Right ventricle myocardium superior (tissue), 1 donor: ENCODE results near the gene ADGRE1. TPM values are rescaled to one million over a fixed set of nuclear protein-coding genes. Genes with fewer than 3 reads are reported as not detected.

ENCODE experiments used
- ATAC-seq: fragments of 200-7000 bp; cut with Tn5 transposase; one replicate; pipeline ENCODE4 v1.9.1; 2020; ENCODE audit warnings: mild to moderate bottlenecking; ENCODE audit not compliant: poor library complexity
- DNase-seq: peaks from one replicate; pipeline ENCODE4 v3.0.0-alpha.2; 2020
- intact Hi-C: fragments of 100-400 bp; cut with DNase I; formaldehyde crosslinking; loops from one replicate; pipeline ENCODE4 v1.11.2; 2022
- long read RNA-seq: library from polyadenylated mRNA; unstranded; transcript quantifications from one replicate; pipeline ENCODE4 v2.0.0, GENCODE V29; 2021
- total RNA-seq: library from RNA; stranded (reverse); fragmentation: NEBNext Ultra II Directional; extraction: Animal tissue kit (Norgen Biotek cat#: 25700); gene quantifications from one replicate; pipeline ENCODE4 v1.2.1, GENCODE V29; 2021
- donor health status: DM: no; HTN: yes; CAD: no; lungs with severe emphysema.

ADGRE1 gene, protein sequence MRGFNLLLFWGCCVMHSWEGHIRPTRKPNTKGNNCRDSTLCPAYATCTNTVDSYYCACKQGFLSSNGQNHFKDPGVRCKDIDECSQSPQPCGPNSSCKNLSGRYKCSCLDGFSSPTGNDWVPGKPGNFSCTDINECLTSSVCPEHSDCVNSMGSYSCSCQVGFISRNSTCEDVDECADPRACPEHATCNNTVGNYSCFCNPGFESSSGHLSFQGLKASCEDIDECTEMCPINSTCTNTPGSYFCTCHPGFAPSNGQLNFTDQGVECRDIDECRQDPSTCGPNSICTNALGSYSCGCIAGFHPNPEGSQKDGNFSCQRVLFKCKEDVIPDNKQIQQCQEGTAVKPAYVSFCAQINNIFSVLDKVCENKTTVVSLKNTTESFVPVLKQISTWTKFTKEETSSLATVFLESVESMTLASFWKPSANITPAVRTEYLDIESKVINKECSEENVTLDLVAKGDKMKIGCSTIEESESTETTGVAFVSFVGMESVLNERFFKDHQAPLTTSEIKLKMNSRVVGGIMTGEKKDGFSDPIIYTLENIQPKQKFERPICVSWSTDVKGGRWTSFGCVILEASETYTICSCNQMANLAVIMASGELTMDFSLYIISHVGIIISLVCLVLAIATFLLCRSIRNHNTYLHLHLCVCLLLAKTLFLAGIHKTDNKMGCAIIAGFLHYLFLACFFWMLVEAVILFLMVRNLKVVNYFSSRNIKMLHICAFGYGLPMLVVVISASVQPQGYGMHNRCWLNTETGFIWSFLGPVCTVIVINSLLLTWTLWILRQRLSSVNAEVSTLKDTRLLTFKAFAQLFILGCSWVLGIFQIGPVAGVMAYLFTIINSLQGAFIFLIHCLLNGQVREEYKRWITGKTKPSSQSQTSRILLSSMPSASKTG
- 0.24 TPM for total RNA-seq
- long read RNA-seq: 0 reads

DNA sequence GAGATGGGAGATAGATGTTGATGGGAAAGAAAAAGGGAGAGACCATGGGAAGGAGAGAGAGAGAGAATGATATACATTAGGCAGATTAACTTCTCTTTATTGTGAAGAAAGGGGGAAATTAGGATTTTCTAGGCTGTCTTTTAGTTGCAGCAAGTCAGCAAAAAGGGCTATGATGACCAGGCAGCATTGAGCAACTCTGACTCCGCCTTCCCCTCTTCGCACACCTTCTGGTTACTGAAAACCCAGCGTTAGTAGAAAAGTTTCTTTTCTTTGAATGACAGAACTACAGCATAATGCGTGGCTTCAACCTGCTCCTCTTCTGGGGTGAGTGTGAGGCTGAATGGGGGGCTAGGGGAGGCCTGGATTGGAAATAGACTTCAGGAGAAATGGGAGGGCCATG lies at the start of gene ADGRE1:
TSS of gene ADGRE1 (plus strand) at position 264 of the 400 bp plus-strand sequence. CDS start at position 294, 30 bp downstream.
- intact Hi-C loops: no loop called here
- peak; percentile 50 for DNase-seq
- ATAC-seq: peak; percentile 39

DNA sequence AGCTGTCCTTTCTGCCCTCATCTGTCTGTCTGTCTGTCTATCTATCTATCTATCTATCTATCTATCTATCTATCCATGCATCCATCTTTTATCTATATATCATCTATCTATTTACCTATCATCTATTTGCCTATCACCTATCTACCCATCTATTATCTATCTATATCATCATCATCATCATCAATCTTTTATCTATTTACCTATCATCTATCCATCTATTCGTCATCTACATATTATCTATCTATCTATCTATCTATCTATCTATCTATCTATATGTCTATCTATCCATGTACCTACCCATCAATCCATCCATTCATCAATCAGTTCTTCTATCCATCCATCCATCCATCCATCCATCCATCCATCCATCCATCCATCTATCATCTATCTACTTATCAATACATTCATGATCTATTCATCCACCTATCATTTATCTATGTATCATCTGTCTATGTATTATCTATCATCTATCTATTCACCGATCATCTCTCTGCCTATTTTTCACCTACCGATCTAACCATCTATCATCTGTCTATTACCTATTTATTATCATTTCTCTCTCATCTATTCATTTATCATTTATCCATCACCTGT lies 49.2 kb upstream of the ADGRE1 start:
- ATAC-seq (no peak), DNase-seq (no peak)
- intact Hi-C loops: no loop called here

DNA sequence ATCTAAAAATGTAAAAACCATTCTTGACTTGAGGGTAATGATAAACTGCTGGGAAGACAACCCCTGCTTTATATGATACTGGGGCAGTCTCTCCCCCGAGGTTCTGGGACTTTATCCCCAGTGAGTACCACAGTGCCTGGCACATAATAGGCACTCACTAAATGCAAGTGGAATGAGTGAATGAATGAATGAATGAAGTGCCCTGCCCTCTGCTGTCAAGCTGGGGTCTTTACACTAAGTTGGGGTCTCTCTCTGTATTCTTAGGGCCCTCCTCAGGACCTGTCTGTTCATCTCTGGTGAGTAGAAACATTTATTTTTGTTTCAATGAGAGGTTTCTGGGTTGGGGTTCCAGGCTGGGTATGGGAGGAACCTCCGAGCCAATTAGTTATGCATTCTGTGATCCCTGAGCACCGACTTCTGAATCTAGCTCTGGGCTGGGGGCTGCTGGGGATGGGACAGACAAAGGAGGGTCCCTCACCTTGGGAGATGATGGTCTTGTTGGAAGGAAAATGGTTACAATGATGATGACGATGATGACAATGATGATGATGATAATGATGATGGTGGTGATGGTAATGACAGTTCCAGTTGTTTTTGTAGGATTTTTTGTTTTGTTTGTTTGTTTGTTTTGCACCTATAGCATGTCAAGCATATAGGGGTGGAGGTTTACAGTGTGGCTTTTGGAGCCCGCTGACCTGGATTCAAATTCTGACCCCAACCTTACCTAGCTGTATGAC lies 44.3 kb upstream of the ADGRE1 start:
- intact Hi-C loops: no loop called here
- DNase-seq (no peak), ATAC-seq (no peak)

DNA sequence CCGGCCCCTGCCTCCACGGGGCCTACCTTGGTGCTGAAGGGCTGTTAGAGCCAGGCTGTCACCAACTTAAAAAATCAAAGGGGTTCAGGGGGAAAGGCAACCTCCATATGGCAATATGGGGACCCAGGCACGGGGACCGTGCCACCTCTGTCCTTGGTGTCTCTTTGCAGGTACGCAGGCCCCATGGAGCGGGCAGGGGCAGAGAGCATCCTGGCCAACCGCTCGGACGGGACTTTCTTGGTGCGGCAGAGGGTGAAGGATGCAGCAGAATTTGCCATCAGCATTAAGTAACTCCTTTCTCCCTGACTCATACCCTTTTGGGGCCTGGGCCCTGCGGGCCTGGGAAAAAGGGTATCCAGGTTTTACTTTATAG lies 39.6 kb upstream of the ADGRE1 start:
- no peak for DNase-seq
- intact Hi-C loops: no loop called here
- ATAC-seq: no peak

DNA sequence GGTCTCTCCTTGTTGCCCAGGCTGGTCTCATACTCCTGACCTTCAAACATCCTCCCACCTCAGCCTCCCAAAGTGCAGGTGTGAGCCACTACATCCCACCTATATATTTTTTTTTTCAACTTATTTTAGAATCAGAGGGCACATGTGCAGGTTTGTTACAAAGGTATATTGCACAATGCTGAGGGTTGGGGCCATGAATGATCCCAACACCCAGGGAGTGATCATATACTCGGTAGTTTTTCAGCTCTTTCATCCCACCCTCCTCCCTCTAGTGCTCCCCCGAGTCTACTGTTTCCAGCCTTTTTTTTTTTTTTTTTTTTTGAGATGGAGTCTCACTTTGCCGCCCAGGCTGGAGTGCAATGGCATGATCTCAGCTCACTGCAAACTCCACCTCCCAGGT lies 38.4 kb upstream of the ADGRE1 start:
- ATAC-seq (no peak), DNase-seq (no peak)
- intact Hi-C loops: no loop called here

DNA sequence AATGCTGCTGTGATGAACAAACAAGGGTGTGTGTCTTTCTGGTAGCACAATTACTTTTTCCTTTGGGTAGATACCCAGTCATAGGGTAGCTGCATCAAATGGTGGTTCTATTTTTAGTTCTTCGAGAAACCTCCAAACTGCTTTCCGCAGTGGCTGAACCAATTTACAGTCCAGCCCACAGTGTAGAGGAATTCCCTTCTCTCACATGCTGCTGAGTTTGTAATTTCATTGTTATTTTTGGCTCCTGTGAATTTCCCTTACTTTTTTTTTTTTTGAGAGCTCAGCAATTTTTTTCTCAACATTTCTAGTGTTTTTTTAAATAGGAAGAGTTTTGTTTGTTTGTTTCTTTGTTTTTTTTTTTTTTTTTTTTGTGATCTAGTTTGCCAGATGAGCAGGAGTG lies 37.5 kb upstream of the ADGRE1 start:
- intact Hi-C loops: no loop called here
- ATAC-seq (no peak), DNase-seq (no peak)

DNA sequence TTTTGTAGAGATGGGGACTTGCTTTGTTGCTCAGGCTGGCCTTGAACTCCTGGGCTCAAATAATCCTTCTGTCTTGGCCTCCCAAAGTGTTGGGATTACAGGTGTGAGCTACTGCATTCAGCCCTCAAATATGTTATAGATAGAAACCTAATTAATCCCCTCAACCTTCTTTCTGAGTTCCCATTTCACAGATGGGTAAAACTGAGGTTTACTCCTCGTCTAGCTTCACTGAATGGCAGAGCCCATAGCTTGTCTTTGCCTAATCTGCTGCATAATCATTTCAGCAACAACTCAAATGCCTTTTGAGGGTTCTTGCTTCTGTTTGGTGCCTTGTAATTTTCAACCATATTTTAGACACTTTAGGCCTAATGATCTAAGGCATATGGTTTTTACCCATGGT lies 36.0 kb upstream of the ADGRE1 start:
- DNase-seq (no peak), ATAC-seq (no peak)
- intact Hi-C loops: no loop called here

DNA sequence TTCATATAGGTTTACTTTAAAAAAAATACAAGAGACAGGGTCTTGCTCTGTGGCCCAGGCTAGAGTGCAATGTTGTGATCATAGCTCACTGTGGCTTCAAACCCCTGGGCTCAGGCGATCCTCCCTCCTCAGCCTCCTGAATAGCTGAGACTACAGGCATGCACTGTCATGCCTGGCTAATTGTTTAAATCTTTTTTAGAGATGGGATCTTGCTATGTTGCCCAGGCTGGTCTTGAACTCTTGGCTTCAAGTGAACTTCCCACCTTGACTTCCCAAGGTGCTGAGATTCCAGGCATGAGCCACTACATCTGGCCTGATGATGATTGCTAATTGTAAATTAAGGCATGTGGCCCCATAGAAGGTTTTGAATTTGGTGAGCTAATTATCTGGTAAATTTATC lies 35.4 kb upstream of the ADGRE1 start:
- no peak for ATAC-seq
- no peak for DNase-seq
- intact Hi-C loops: no loop called here

DNA sequence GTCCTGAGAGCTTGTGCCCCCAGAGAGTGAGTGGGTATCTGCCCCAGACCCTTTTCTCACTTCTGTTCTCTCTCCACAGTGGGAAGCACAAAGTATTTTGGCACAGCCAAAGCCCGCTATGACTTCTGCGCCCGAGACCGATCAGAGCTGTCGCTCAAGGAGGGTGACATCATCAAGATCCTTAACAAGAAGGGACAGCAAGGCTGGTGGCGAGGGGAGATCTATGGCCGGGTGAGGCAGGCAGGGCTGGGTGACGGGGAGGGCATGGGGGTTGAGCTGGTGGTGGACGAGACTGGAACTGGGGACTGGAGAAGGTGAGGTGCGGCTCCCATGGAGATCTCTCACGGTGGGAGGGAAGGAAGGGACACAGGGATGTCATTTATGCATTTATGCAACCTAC lies 33.5 kb upstream of the ADGRE1 start:
- intact Hi-C loops: no loop called here
- DNase-seq (no peak), ATAC-seq (no peak)

DNA sequence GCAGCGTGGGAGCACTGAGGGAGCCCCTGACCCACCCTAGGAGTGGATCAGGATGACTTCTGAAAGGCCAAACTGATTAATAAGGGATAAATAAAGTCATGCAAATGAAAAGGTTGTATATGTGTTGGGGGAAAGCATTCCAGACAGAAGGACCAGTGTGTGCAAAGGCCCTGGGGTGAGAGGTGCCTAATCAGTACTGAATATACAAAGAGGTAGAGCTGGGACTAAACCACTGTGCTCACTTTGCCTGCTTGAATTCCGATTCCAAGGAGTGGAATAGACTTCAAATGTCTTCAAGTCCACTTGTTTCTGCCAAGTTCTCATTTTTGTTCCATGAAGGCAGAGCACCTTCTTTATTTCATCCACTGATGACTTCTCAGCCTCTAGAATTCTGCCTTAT lies 32.6 kb upstream of the ADGRE1 start:
- ATAC-seq: no peak
- DNase-seq: no peak
- intact Hi-C loops: no loop called here

DNA sequence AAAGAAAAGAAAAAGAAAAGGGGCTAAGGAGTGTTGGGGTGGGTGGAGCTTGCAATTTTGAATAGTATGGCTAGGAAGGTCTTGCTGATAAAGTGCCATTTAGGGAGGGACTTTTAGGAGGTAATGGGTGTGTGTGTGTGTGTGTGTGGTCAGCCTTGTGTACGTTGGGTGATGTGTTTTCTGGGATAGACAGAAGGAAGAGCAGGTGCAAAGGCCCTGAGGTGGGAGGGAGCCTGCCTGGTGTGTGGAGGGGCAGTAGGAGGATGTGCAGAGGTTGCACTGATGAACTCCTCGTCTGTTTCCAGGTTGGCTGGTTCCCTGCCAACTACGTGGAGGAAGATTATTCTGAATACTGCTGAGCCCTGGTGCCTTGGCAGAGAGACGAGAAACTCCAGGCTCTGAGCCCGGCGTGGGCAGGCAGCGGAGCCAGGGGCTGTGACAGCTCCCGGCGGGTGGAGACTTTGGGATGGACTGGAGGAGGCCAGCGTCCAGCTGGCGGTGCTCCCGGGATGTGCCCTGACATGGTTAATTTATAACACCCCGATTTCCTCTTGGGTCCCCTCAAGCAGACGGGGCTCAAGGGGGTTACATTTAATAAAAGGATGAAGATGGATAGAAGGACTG lies 30.5 kb upstream of the ADGRE1 start:
- DNase-seq (no peak), ATAC-seq (no peak)
- intact Hi-C loops: no loop called here

DNA sequence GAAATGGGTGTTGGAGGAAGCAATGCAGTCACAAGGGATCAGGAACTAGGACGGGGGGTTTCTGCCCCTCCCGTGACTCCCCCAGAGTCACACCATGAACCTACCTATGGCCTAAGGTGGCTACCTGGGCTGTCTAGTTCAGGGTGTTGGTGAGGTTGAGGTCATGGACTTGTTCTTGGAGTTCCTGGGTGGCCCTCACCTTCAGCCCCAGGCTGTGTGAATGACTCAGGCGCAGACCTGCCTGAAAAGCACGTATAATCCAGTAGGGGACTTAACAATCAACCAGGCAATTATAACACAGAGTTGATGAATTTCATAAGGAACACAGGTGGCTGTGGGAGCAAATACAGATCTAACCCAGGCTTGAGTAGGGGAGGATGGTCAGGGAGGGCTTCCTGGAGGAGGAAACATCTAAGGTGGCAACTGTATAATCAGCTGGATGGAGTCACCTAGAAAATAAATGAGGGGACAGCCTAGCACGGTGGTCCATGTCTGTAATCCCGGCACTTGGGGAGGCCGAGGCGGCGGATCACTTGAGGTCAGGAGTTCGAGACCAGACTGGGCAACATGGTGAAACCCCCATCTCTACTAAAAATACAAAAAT lies 25.6 kb upstream of the ADGRE1 start:
- ATAC-seq (no peak), DNase-seq (no peak)
- intact Hi-C loops: loop anchor here (5.0 kb wide), 2 partner anchors 124 to 229 kb away; partner anchors contain the start of genes GPR108 and TRIP10

DNA sequence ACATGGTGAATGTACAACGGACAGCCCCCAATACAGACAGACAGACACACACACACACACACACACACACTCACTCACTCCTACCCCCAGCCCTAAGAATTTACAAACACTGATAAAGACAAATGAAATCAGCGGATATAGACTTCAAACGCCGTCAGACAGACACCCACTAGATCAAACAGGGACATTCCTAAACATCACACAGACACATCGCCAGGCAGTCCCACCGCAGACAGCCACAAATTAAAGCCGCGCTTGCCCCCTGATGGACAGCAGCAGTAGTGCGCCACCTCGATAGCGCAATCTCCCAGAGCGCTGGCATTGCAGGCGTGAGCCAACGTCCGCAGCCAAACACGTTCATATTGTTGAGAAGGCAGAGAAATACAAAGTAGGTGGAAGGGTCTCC lies 24.7 kb upstream of the ADGRE1 start:
- ATAC-seq: peak; percentile 96
- intact Hi-C loops: loop anchor here (5.0 kb wide), 2 partner anchors 125 to 230 kb away; partner anchors contain the start of genes GPR108 and TRIP10
- DNase-seq: peak; percentile 88

DNA sequence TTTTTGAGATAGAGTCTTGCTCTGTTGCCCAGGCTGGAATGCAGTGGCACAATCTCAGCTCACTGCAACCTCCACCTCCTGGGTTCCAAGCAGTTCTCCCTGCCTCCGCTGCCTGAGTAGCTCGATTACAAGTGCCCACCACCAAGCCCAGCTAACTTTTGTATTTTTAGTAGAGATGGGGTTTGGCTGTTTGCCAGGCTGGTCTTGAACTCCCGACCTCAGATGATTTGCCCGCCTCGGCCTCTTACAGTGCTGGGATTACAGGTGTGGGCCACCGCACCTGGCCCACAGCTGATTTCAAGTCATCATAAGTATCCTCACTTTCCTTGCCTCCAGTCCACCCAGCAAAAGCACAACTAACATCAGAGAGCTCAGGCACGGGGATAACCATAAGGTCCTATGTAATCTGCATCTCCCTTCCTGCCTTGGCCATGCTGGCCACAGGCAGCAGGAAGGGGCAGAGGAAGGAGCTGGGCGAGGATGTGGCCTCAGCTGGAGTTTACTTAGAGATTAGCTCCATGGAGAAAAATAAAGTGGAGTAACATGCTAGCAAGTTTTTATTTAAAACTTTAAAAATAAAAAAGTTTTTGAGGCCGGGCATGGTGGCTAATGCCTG lies 22.9 kb upstream of the ADGRE1 start:
- ATAC-seq (no peak), DNase-seq (no peak)
- intact Hi-C loops: loop anchor here (5.0 kb wide), 2 partner anchors 127 to 232 kb away; partner anchors contain the start of genes GPR108 and TRIP10

DNA sequence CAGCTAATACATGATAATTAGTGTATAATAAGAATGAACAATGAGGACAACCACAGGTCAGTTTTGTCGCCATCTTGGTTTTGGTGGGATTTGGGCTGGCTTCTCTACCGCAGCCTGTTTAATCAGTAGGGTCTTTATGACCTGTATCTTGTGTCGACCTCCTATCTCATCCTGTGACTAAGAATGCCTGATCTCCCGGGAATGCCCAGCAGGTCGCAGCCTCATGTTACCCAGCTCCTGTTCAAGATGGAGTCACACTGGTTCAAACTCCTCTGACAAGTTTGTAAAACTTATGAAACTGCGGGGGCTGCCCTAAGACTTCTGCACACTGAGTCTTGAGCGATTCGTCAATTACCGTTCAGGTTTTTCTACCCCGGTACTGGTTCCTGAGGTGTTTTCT lies 21.5 kb upstream of the ADGRE1 start:
- no peak for ATAC-seq
- intact Hi-C loops: no loop called here
- no peak for DNase-seq

DNA sequence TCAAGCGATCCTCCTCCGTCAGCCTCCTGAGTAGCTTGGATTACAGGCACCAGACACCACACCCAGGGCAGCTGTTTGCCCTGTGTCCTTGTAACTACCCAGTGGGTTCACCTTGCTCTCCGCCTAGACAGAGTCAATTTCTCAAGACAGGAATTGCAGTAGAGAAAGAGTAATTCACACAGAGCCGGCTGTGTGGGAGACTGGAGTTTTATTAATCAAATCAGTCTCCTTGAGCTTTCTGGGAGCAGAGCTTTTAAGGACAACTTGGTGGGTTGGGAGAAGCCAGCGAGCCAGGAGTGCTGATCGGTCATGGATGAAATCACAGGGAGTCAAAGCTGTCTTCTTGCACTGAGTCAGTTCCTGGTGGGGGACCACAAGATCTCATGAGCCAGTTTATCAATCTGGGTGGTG lies 20.6 kb upstream of the ADGRE1 start:
- no peak for DNase-seq
- intact Hi-C loops: no loop called here
- no peak for ATAC-seq

DNA sequence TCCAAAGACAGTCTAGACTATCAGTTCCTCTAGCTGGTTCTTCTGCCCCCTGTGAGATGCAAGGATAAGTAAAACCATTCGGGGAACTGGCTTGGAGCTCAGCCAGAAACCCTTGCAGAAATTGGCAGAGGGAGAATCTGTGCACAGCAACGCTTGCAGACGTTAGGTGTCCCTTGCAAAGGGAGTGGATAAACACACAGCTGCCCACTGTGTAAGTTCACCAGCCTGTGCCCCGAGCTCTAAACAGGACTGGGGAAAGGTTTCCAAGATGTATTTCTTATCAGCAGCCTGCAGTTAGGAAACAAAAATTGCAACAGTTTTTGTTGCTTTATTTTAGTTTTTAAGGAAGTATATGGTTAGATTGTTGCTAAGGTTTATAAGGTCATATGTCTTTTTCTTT lies 19.0 kb upstream of the ADGRE1 start:
- ATAC-seq (no peak), DNase-seq (no peak)
- intact Hi-C loops: no loop called here
